HCT116 (cell line): Measurements from ENCODE around the gene NTN4.

ENCODE experiments used
- ATF3 ChIP-seq: IDR thresholded peaks from 2 replicates; pipeline ENCODE4 v1.6.1; 2012
- CEBPB ChIP-seq: IDR thresholded peaks from 2 replicates; pipeline ENCODE4 v1.6.1; 2012; ENCODE audit warnings: low read depth
- CTCF ChIP-seq, 3 experiments: fragments of 200-600 bp in 1 of 3; sonication (generic) in 1 of 3; IDR thresholded peaks in 2 of 3; conservative IDR thresholded peaks in 1 of 3; 2 replicates each; pipeline ENCODE4 v1.5.1; 2012 to 2017; ENCODE audit warnings: low read depth in 2 of 3, low read length in 2 of 3, antibody characterized with exemption in 1 of 3, borderline replicate concordance in 1 of 3, control low read depth in 1 of 3, mild to moderate bottlenecking in 1 of 3, mixed read lengths in 1 of 3, mixed run types in 1 of 3, moderate library complexity in 1 of 3; ENCODE audit not compliant: insufficient read depth in 1 of 3
- EZH2 ChIP-seq: fragments of 200-600 bp; sonication (generic); IDR thresholded peaks from 2 replicates; pipeline ENCODE4 v1.6.1; 2017; ENCODE audit warnings: antibody characterized with exemption, mixed run types
- JUND ChIP-seq: IDR thresholded peaks from 2 replicates; pipeline ENCODE4 v1.6.1; 2012
- MAX ChIP-seq: IDR thresholded peaks from 2 replicates; pipeline ENCODE4 v1.6.1; 2012
- POLR2A ChIP-seq: IDR thresholded peaks from 2 replicates; pipeline ENCODE4 v1.7.0; 2011; ENCODE audit warnings: borderline replicate concordance; ENCODE audit not compliant: insufficient read depth, insufficient read length; ENCODE audit errors: extremely low read depth
- POLR2AphosphoS5 ChIP-seq: IDR thresholded peaks from 2 replicates; pipeline ENCODE4 v1.6.1; 2011; ENCODE audit warnings: mild to moderate bottlenecking, low read depth, low read length, moderate library complexity
- RAD21 ChIP-seq: IDR thresholded peaks from 2 replicates; pipeline ENCODE4 v1.6.1; 2012; ENCODE audit warnings: low read depth, mild to moderate bottlenecking
- SP1 ChIP-seq: IDR thresholded peaks from 2 replicates; pipeline ENCODE4 v1.6.1; 2012; ENCODE audit warnings: low read depth
- YY1 ChIP-seq: IDR thresholded peaks from 2 replicates; pipeline ENCODE4 v1.6.1; 2011; ENCODE audit warnings: low read length, low read depth, moderate library complexity, mild to moderate bottlenecking; ENCODE audit not compliant: insufficient replicate concordance; ENCODE audit errors: extremely low read depth
- ZNF274 ChIP-seq: fragments of 200-500 bp; sonication (Bioruptor generic); IDR thresholded peaks from 2 replicates; pipeline ENCODE4 v1.6.1; 2014; ENCODE audit warnings: mild to moderate bottlenecking, low read depth, low read length, inconsistent platforms

- no peak for TF ChIP-seq POLR2AphosphoS5
- no peak for TF ChIP-seq RAD21
- TF ChIP-seq CTCF (IDR thresholded peaks at IDR 0.05 in 2 of 3, conservative IDR thresholded peaks at IDR 0.05 in 1 of 3; ENCODE audit: borderline replicate concordance in 1 of 3, insufficient read depth in 1 of 3, low read depth in 2 of 3, low read length in 2 of 3), result no peak
- no peak for TF ChIP-seq ZNF274
- no peak for TF ChIP-seq EZH2
- no peak for TF ChIP-seq SP1
- no peak for TF ChIP-seq YY1
- TF ChIP-seq CEBPB, result no peak
- no peak for TF ChIP-seq MAX
- TF ChIP-seq POLR2A, result no peak
- TF ChIP-seq ATF3, result no peak
- TF ChIP-seq JUND, result no peak
These were observed 47.6 kb upstream of the NTN4 start for GRCh38 chr12:95838125-95838524.
